Chondrocyte (in vitro differentiated cells): ENCODE results near the gene MAGI3. TPM values are rescaled to one million over a fixed set of nuclear protein-coding genes. Genes with fewer than 3 reads are reported as not detected.

ENCODE experiments used
- DNase-seq: peaks from one replicate; pipeline ENCODE4 v3.0.0; 2021; ENCODE audit warnings: mixed read lengths, low spot score
- H3K27ac Mint-ChIP-seq: one replicate; pipeline ENCODE4 v1.8.0; 2021; ENCODE audit warnings: mild to moderate bottlenecking, moderate library complexity, mixed read lengths; ENCODE audit not compliant: unreplicated experiment
- H3K27me3 Mint-ChIP-seq: 2 replicates; pipeline ENCODE4 v1.8.0; 2021; ENCODE audit warnings: low read depth, mixed read lengths
- H3K36me3 Mint-ChIP-seq: 2 replicates; pipeline ENCODE4 v1.8.0; 2021; ENCODE audit warnings: low read depth, mixed read lengths
- H3K4me1 Mint-ChIP-seq: 2 replicates; pipeline ENCODE4 v1.8.0; 2021; ENCODE audit warnings: low read depth, mild to moderate bottlenecking, mixed read lengths
- H3K4me3 Mint-ChIP-seq: one replicate; pipeline ENCODE4 v1.8.0; 2021; ENCODE audit warnings: mild to moderate bottlenecking, moderate library complexity, mixed read lengths; ENCODE audit not compliant: unreplicated experiment
- H3K9me3 Mint-ChIP-seq: 2 replicates; pipeline ENCODE4 v1.8.0; 2021; ENCODE audit warnings: low read depth, mixed read lengths
- CTCF ChIP-seq: fragments of 200-600 bp; sonication (generic); IDR thresholded peaks from 2 replicates; pipeline ENCODE4 v1.5.0; 2021; ENCODE audit warnings: antibody characterized with exemption, mild to moderate bottlenecking, moderate library complexity
- total RNA-seq: library from RNA; stranded (reverse); gene quantifications from 3 replicates; pipeline ENCODE4 v1.2.1, GENCODE V29; 2021

MAGI3 gene
- total RNA-seq, 1 donor from 2014 or later: 8.8 TPM

- no peak overlapping the region for H3K4me3 Mint-ChIP-seq
- H3K27me3 Mint-ChIP-seq: no peaks in the 10 kb centered on the region
- H3K27ac Mint-ChIP-seq: no peak overlapping the region
- H3K4me1 Mint-ChIP-seq: peaks cover 13% of the 10 kb centered on the region
- H3K9me3 Mint-ChIP-seq: no peaks in the 10 kb centered on the region
- DNase-seq: no peak
- no peak for TF ChIP-seq CTCF
- peaks cover 5% of the 10 kb centered on the region for H3K36me3 Mint-ChIP-seq
Observed at GRCh38 chr1:113676524-113676923, 286.2 kb downstream of the MAGI3 start.

- TF ChIP-seq CTCF: peak; percentile 93
- Mint-ChIP-seq H3K4me3 (no peak overlapping the region), H3K36me3 (peaks cover 4% of the 10 kb centered on the region), H3K9me3 (no peaks in the 10 kb centered on the region), H3K4me1 (peaks cover 13% of the 10 kb centered on the region), H3K27ac (peak overlapping the region; percentile 6), H3K27me3 (no peaks in the 10 kb centered on the region)
- DNase-seq: no peak
Observed at GRCh38 chr1:113677250-113678158, 287.2 kb downstream of the MAGI3 start.

DNA sequence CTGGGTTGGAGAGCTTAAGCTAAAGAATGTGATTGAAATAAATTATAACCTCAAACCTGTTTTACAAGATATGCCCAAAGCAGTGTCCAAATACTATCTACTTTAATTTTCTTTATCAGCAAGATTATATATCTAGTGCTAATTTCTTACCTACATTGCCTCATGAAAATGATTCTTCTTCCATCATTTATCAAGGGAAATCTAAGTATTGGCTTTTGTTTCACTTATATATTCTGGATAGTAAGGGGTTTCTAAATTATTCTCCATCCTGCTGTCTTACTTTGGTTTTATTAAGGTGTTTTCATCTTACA is 287.8 kb downstream of the MAGI3 start:
- Mint-ChIP-seq H3K4me3 (no peak overlapping the region), H3K27ac (no peak overlapping the region), H3K4me1 (peaks cover 13% of the 10 kb centered on the region), H3K9me3 (no peaks in the 10 kb centered on the region), H3K36me3 (peaks cover 6% of the 10 kb centered on the region), H3K27me3 (no peaks in the 10 kb centered on the region)
- TF ChIP-seq CTCF: peak; percentile 38
- DNase-seq: no peak

- TF ChIP-seq CTCF: no peak
- no peak overlapping the region for H3K4me3 Mint-ChIP-seq
- no peak for DNase-seq
- H3K4me1 Mint-ChIP-seq: peaks cover 12% of the 10 kb centered on the region
- H3K27ac Mint-ChIP-seq: peak overlapping the region; percentile 65
- H3K27me3 Mint-ChIP-seq: no peaks in the 10 kb centered on the region
- H3K36me3 Mint-ChIP-seq: peaks cover 10% of the 10 kb centered on the region
- H3K9me3 Mint-ChIP-seq: no peaks in the 10 kb centered on the region
Observed at GRCh38 chr1:113681596-113682337, 291.5 kb downstream of the MAGI3 start.

DNA sequence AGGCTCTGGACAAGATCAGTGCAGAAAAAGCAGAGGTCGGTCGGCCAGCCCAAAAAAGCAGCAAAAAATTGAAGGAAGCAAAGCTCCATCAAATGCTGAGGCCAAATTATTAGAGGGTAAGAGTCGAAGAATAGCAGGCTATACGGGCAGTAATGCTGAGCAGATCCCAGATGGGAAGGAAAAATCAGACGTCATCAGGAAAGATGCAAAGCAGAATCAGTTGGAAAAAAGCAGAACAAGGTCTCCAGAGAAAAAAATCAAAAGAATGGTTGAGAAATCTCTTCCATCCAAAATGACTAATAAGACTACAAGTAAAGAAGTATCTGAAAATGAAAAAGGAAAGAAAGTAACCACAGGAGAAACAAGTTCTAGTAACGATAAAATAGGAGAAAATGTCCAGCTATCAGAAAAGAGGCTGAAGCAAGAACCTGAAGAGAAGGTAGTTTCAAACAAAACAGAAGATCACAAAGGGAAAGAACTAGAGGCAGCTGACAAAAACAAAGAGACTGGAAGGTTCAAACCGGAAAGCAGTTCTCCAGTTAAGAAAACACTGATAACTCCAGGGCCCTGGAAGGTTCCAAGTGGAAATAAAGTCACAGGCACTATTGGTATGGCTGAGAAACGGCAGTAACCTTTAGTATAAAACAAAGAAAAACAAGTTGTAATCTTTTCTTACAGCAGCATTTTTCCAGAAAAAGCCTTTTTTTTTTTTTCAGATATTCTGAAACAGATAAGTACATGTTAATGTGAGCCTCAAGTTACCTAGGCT is 293.3 kb downstream of the MAGI3 start:
- H3K9me3 Mint-ChIP-seq: no peaks in the 10 kb centered on the region
- no peaks in the 10 kb centered on the region for H3K27me3 Mint-ChIP-seq
- H3K36me3 Mint-ChIP-seq: peaks cover 10% of the 10 kb centered on the region
- no peak overlapping the region for H3K27ac Mint-ChIP-seq
- peaks cover 8% of the 10 kb centered on the region for H3K4me1 Mint-ChIP-seq
- H3K4me3 Mint-ChIP-seq: no peak overlapping the region
- TF ChIP-seq CTCF: no peak
- DNase-seq: no peak
